A549 (cell line): ENCODE measurements around the gene PEX3. TPM values are rescaled to one million over a fixed set of nuclear protein-coding genes. Genes with fewer than 3 reads are reported as not detected.
A peak's percentile ranks its signal among the peaks of the same experiment; 100 is the strongest.

Experiments used
- ATAC-seq, 2 experiments: fragments of 200-7000 bp in 1 of 2; fragments of >200 bp in 1 of 2; cut with Nextera tagmentation in 1 of 2; cut with Tn5 transposase in 1 of 2; 3 replicates each; pipeline versions ENCODE4 v1.8.0 to v1.9.1; 2018 to 2020; ENCODE audit warnings: mild to moderate bottlenecking in 1 of 2, moderate library complexity in 1 of 2
- CTCF ChIA-PET: fragments of 300-600 bp; sonication (Branson Sonifier 250); formaldehyde crosslinking; extraction: SDS; loops from one replicate; lab custom pipeline; 2021; ENCODE audit warnings: antibody characterized with exemption, inconsistent platforms; lab: Yijun Ruan, JAX
- POLR2A ChIA-PET: fragments of 350-600 bp; formaldehyde crosslinking; extraction: SDS; loops from one replicate; lab custom pipeline; 2021; ENCODE audit warnings: antibody characterized with exemption, inconsistent platforms; lab: Yijun Ruan, JAX
- DNase-seq, 2 experiments: peaks; one replicate each; pipeline versions ENCODE4 v3.0.0 to v3.0.0-alpha.2; 2011 to 2016; ENCODE audit warnings: low read depth in 1 of 2, low spot score in 1 of 2
- FAIRE-seq: peaks from 2 replicates; lab custom pipeline; 2011; peaks lifted over from hg19 to GRCh38; lab: Jason Lieb, UNC
- H3K27ac ChIP-seq, 2 experiments: fragments of >200 bp; sonication (Bioruptor Twin); formaldehyde crosslinking; 3 replicates each; pipeline ENCODE4 v1.5.1; 2016 to 2017
- H3K4me1 ChIP-seq: fragments of >200 bp; sonication (Bioruptor Twin); formaldehyde crosslinking; 3 replicates; pipeline ENCODE4 v1.6.1; 2016
- H3K4me2 ChIP-seq: fragments of >200 bp; sonication (Bioruptor Twin); formaldehyde crosslinking; 3 replicates; pipeline ENCODE4 v1.6.1; 2016
- H3K4me3 ChIP-seq: fragments of >200 bp; sonication (Bioruptor Twin); formaldehyde crosslinking; 3 replicates; pipeline ENCODE4 v1.5.1; 2016
- H3K9me3 ChIP-seq: fragments of >200 bp; sonication (Bioruptor Twin); formaldehyde crosslinking; 3 replicates; pipeline ENCODE4 v1.6.1; 2016
- ATOH8 ChIP-seq: fragments of 250-450 bp; sonication (Bioruptor Pico); IDR thresholded peaks from 2 replicates; pipeline ENCODE4 v1.5.0; 2020; ENCODE audit warnings: low read depth, mild to moderate bottlenecking, moderate library complexity
- BHLHE40 ChIP-seq: IDR thresholded peaks from 2 replicates; pipeline ENCODE4 v1.6.1; 2012; ENCODE audit warnings: low read depth, low read length, inconsistent platforms
- CBX2 ChIP-seq: fragments of 200-600 bp; sonication (generic); IDR thresholded peaks from 2 replicates; pipeline ENCODE4 v1.6.1; 2016; ENCODE audit warnings: low read depth, mild to moderate bottlenecking, borderline replicate concordance
- CEBPB ChIP-seq, 2 experiments: fragments of >200 bp in 1 of 2; sonication (Bioruptor Twin) in 1 of 2; formaldehyde crosslinking in 1 of 2; IDR thresholded peaks; 2 replicates each; pipeline ENCODE4 v1.6.1; 2012 to 2016
- CHD4 ChIP-seq: fragments of 200-600 bp; sonication (generic); IDR thresholded peaks from 2 replicates; pipeline ENCODE4 v1.6.1; 2016; ENCODE audit warnings: antibody characterized with exemption, mild to moderate bottlenecking, borderline replicate concordance
- EHMT2 ChIP-seq: fragments of 200-600 bp; sonication (generic); IDR thresholded peaks from 2 replicates; pipeline ENCODE4 v1.6.1; 2016; ENCODE audit warnings: antibody characterized with exemption, low read depth, mild to moderate bottlenecking, moderate library complexity
- HDAC2 ChIP-seq: fragments of 200-600 bp; sonication (generic); IDR thresholded peaks from 2 replicates; pipeline ENCODE4 v1.6.1; 2016
- HOXA7 ChIP-seq: fragments of 250-450 bp; sonication (Bioruptor Pico); IDR thresholded peaks from 2 replicates; pipeline ENCODE4 v1.5.0; 2020; ENCODE audit warnings: mild to moderate bottlenecking, moderate library complexity
- HOXB13 ChIP-seq: fragments of 250-450 bp; sonication (Bioruptor Pico); IDR thresholded peaks from 2 replicates; pipeline ENCODE4 v1.5.0; 2020; ENCODE audit warnings: low read depth, mild to moderate bottlenecking, moderate library complexity
- JUN ChIP-seq, 2 experiments: fragments of >200 bp; sonication (Bioruptor Twin); formaldehyde crosslinking; IDR thresholded peaks; 2 replicates in 1 of 2; 3 replicates in 1 of 2; pipeline ENCODE4 v1.6.1; 2016 to 2017
- KDM5A ChIP-seq: fragments of 200-600 bp; sonication (generic); IDR thresholded peaks from 2 replicates; pipeline ENCODE4 v1.6.1; 2016; ENCODE audit warnings: antibody characterized with exemption, mild to moderate bottlenecking
- MAZ ChIP-seq: fragments of 150-350 bp; IDR thresholded peaks from 2 replicates; pipeline ENCODE4 v1.6.1; 2014; ENCODE audit warnings: antibody characterized with exemption, low read depth, low read length, borderline replicate concordance
- NFE2L2 ChIP-seq: fragments of 150-350 bp; conservative IDR thresholded peaks from 2 replicates; pipeline ENCODE4 v1.6.1; 2014; ENCODE audit warnings: low read length
- NR3C1 ChIP-seq: fragments of >200 bp; sonication (Bioruptor Twin); formaldehyde crosslinking; IDR thresholded peaks from 3 replicates; pipeline ENCODE4 v1.6.1; 2017
- PBX3 ChIP-seq: IDR thresholded peaks from 2 replicates; pipeline ENCODE4 v1.6.1; 2012
- PHF8 ChIP-seq: fragments of 200-600 bp; sonication (generic); IDR thresholded peaks from 2 replicates; pipeline ENCODE4 v1.6.1; 2016; ENCODE audit warnings: low read depth, mild to moderate bottlenecking, antibody characterized with exemption, moderate library complexity, borderline replicate concordance
- RAD21 ChIP-seq, 2 experiments: fragments of >200 bp in 1 of 2; sonication (Bioruptor Twin) in 1 of 2; formaldehyde crosslinking in 1 of 2; IDR thresholded peaks in 1 of 2; conservative IDR thresholded peaks in 1 of 2; 2 replicates in 1 of 2; 3 replicates in 1 of 2; pipeline ENCODE4 v1.6.1; 2012 to 2018; ENCODE audit warnings: inconsistent platforms in 1 of 2
- RARB ChIP-seq: fragments of 250-450 bp; sonication (Bioruptor Pico); IDR thresholded peaks from 2 replicates; pipeline ENCODE4 v1.8.0; 2021; ENCODE audit warnings: mild to moderate bottlenecking, moderate library complexity
- RFX5 ChIP-seq: fragments of 450-650 bp; IDR thresholded peaks from 2 replicates; pipeline ENCODE4 v1.7.1; 2014; ENCODE audit warnings: antibody characterized with exemption, mild to moderate bottlenecking, moderate library complexity
- RNF2 ChIP-seq: fragments of 200-600 bp; sonication (generic); IDR thresholded peaks from 2 replicates; pipeline ENCODE4 v1.6.1; 2016; ENCODE audit warnings: low read depth, mild to moderate bottlenecking, antibody characterized with exemption, moderate library complexity, borderline replicate concordance
- SMC3 ChIP-seq: fragments of >200 bp; sonication (Bioruptor Twin); formaldehyde crosslinking; IDR thresholded peaks from 3 replicates; pipeline ENCODE4 v1.6.1; 2018; ENCODE audit warnings: inconsistent platforms
- SREBF2 ChIP-seq: fragments of 450-650 bp; IDR thresholded peaks from 2 replicates; pipeline ENCODE4 v1.6.1; 2014; ENCODE audit warnings: mild to moderate bottlenecking, moderate library complexity
- WGBS: methylation state at CpG from one replicate; pipeline ENCODE4 v1.1.6; 2017; ENCODE audit errors: missing lambda C conversion rate; 5-methylcytosine and 5-hydroxymethylcytosine counted together
- polyA plus RNA-seq, 4 experiments: library from polyadenylated mRNA; depleted of rRNA in 3 of 4; stranded (reverse); fragments of >200 nt; fragmentation: RNase III in 1 of 4; extraction: RNeasy Plus Mini Kit Qiagen cat#74134 plus additional on column Dnase treatment in 1 of 4; gene quantifications; 2 replicates in 3 of 4; 3 replicates in 1 of 4; pipeline ENCODE4 v1.2.3, GENCODE V29; 2011 to 2017
- TF ChIP-seq, protein P1 (sequence below): fragments of >200 bp; sonication (Bioruptor Twin); formaldehyde crosslinking; IDR thresholded peaks from 3 replicates; pipeline ENCODE4 v1.5.1; 2016
- TF ChIP-seq, protein P2 (sequence below): fragments of 200-600 bp; sonication (generic); IDR thresholded peaks from 2 replicates; pipeline ENCODE4 v1.6.1; 2016; ENCODE audit warnings: antibody characterized with exemption, mild to moderate bottlenecking, moderate library complexity

The PEX3 gene
- polyA plus RNA-seq, 2 of the 4 experiments (the other 2 are of a cell fraction) = 15.1 to 25.9 TPM

DNA sequence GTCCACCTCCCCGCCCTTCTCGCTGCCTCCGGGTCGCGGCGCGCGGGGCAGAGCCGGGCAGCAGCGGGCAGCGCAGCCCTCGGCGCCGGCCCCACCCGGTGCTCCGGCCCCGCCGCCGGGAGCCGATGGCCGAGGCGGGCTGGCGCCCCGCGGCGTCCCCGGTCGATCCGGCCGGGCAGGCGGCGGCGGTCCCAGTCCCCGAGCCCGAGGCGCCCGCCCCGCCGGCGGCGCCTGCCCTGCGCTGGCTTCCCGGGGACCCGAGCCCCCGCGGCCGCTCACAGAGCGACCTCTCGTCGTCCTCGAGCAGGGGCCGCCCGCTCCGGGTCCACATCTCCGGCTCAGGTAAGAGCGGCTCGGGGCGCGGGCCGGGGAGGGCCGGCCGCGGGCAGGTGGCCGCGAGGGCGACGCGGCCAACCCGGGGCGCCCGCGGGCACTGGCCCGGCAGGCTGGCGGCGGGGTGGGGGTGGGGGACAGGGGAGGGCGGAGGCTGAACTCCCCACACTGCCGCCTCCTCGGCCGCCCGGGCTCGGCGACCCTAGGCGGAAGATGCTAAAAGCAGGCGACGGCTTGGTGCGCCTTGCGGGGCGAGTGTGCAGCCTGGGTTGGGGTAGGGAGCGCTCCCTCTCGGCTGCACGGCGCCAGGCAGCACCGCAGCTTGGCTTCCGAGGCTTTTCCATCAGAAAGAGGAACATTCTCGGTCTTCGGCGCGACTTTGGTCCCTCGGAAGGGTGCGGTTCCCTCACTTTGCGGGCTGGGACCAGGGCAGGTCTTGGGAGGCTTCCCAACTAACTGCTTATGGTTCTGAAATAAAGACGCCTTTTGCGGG, 86.5 kb downstream of the PEX3 start:
- TF ChIP-seq HOXA7 (CRISPR knock-in tag) (no peak), KDM5A (no peak), NR3C1 (no peak), PBX3 (no peak), ATOH8 (CRISPR knock-in tag) (no peak), SREBF2 (no peak), RAD21 (conservative IDR thresholded peaks at IDR 0.05 in 1 of 2, IDR thresholded peaks at IDR 0.05 in 1 of 2) (0 out of 5 replicates have a peak, but pooled peaks of 1 of the 2 experiments have one; percentile 15), BHLHE40 (no peak), JUN (IDR thresholded peaks at IDR 0.05) (peak in 1 of 2 experiments; percentile 42; a peak in 1 of 5 replicates), CBX2 (no peak), RNF2 (no peak)
- TF ChIP-seq, protein P1, sequence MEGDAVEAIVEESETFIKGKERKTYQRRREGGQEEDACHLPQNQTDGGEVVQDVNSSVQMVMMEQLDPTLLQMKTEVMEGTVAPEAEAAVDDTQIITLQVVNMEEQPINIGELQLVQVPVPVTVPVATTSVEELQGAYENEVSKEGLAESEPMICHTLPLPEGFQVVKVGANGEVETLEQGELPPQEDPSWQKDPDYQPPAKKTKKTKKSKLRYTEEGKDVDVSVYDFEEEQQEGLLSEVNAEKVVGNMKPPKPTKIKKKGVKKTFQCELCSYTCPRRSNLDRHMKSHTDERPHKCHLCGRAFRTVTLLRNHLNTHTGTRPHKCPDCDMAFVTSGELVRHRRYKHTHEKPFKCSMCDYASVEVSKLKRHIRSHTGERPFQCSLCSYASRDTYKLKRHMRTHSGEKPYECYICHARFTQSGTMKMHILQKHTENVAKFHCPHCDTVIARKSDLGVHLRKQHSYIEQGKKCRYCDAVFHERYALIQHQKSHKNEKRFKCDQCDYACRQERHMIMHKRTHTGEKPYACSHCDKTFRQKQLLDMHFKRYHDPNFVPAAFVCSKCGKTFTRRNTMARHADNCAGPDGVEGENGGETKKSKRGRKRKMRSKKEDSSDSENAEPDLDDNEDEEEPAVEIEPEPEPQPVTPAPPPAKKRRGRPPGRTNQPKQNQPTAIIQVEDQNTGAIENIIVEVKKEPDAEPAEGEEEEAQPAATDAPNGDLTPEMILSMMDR = peak; percentile 23
- DNase-seq = peak; percentile 14 to 54
- Histone ChIP-seq H3K4me1 (peaks cover 18% of the 10 kb centered on the region; the same call in 2 of the 3 replicates), H3K27ac (peak overlapping the region; percentile 91 to 97), H3K4me3 (peak overlapping the region; percentile 85), H3K9me3 (no peaks in the 10 kb centered on the region), H3K4me2 (peak overlapping the region; percentile 96)
- ATAC-seq = peak; percentile 85 to 88
- no peak for FAIRE-seq
- CTCF ChIA-PET = interaction anchor here (1.3 to 1.5 kb wide), 3 partner anchors 12 to 28 kb away, joined by 3 read pairs; no protein-coding TSS in a partner anchor
- 0% methylated on average over 3 of the region's 103 CpGs for WGBS
- POLR2A ChIA-PET = interaction anchor here (0.9 to 1.0 kb wide), 2 partner anchors 25 to 306 kb away, joined by 4 to 6 read pairs; partner anchors contain the start of genes FUCA2 and LTV1

- H3K4me1 ChIP-seq = peaks cover 25% of the 10 kb centered on the region; the same call in 2 of the 3 replicates
- ATAC-seq = no peak
- H3K4me3 ChIP-seq = no peak overlapping the region
- no peak overlapping the region; the same call in 2 of the 3 replicates for H3K4me2 ChIP-seq
- FAIRE-seq = no peak
- DNase-seq = no peak
- CTCF ChIA-PET = no interaction called here
- no peaks in the 10 kb centered on the region for H3K9me3 ChIP-seq
- TF ChIP-seq NFE2L2 = no peak
- TF ChIP-seq MAZ = no peak
- no peak for TF ChIP-seq RNF2
- no peak for TF ChIP-seq SMC3
- TF ChIP-seq RFX5 = no peak
- TF ChIP-seq CEBPB (IDR thresholded peaks at IDR 0.05) = no peak
- TF ChIP-seq RARB (CRISPR knock-in tag) = no peak
- TF ChIP-seq, protein P2, sequence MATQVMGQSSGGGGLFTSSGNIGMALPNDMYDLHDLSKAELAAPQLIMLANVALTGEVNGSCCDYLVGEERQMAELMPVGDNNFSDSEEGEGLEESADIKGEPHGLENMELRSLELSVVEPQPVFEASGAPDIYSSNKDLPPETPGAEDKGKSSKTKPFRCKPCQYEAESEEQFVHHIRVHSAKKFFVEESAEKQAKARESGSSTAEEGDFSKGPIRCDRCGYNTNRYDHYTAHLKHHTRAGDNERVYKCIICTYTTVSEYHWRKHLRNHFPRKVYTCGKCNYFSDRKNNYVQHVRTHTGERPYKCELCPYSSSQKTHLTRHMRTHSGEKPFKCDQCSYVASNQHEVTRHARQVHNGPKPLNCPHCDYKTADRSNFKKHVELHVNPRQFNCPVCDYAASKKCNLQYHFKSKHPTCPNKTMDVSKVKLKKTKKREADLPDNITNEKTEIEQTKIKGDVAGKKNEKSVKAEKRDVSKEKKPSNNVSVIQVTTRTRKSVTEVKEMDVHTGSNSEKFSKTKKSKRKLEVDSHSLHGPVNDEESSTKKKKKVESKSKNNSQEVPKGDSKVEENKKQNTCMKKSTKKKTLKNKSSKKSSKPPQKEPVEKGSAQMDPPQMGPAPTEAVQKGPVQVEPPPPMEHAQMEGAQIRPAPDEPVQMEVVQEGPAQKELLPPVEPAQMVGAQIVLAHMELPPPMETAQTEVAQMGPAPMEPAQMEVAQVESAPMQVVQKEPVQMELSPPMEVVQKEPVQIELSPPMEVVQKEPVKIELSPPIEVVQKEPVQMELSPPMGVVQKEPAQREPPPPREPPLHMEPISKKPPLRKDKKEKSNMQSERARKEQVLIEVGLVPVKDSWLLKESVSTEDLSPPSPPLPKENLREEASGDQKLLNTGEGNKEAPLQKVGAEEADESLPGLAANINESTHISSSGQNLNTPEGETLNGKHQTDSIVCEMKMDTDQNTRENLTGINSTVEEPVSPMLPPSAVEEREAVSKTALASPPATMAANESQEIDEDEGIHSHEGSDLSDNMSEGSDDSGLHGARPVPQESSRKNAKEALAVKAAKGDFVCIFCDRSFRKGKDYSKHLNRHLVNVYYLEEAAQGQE = no peak
- no peak for TF ChIP-seq CBX2
- TF ChIP-seq NR3C1 = no peak
- no peak for TF ChIP-seq HDAC2
- TF ChIP-seq PHF8 = no peak
- TF ChIP-seq, protein P1 = no peak
- TF ChIP-seq EHMT2 = no peak
- TF ChIP-seq BHLHE40 = no peak
- no peak for TF ChIP-seq CHD4
- no peak for TF ChIP-seq HOXB13 (CRISPR knock-in tag)
- no peak for TF ChIP-seq SREBF2
- POLR2A ChIA-PET = no interaction called here
- 96% methylated on average over 7 of the region's 7 CpGs for WGBS
- H3K27ac ChIP-seq = no peak overlapping the region
Measured at GRCh38 chr6:143538374-143538773, 87.8 kb downstream of the PEX3 start.
